ENCODE results near the gene CDS1. TPM values are rescaled to one million over a fixed set of nuclear protein-coding genes. Genes with fewer than 3 reads are reported as not detected.
"Not testable (repeated sequence)": the region's sequence is repeated elsewhere in the genome, so short reads cannot be mapped to it uniquely, and the experiment has no call there.

Gene CDS1
- total RNA-seq, 2 experiments from 2014 or later, result 0.89 to 1.3 TPM

DNA sequence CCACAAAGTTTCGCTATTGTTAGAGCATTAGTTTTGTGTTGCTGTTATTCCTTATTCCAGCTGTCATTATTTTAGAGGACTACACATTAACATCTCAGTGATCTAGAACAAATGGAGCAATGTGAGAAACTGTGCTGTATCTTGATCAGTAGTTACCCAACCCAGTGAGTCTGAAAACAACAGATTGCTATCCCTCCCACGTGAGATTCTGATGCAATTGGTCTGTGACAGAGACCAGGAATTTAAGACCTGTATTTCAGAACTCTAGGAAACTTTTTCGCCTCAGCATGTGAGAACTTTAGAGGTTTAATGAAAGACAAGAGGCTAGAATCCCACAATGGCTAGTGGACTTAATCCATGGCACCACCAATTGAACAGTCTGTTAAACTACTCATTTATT lies 35.7 kb upstream of the CDS1 start:
- H3K27me3 Mint-ChIP-seq, result peaks cover 35% of the 10 kb centered on the region
- no peak for DNase-seq
- no peak overlapping the region for H3K4me3 ChIP-seq (ENCODE audit: low read length)
- TF ChIP-seq, protein P1, sequence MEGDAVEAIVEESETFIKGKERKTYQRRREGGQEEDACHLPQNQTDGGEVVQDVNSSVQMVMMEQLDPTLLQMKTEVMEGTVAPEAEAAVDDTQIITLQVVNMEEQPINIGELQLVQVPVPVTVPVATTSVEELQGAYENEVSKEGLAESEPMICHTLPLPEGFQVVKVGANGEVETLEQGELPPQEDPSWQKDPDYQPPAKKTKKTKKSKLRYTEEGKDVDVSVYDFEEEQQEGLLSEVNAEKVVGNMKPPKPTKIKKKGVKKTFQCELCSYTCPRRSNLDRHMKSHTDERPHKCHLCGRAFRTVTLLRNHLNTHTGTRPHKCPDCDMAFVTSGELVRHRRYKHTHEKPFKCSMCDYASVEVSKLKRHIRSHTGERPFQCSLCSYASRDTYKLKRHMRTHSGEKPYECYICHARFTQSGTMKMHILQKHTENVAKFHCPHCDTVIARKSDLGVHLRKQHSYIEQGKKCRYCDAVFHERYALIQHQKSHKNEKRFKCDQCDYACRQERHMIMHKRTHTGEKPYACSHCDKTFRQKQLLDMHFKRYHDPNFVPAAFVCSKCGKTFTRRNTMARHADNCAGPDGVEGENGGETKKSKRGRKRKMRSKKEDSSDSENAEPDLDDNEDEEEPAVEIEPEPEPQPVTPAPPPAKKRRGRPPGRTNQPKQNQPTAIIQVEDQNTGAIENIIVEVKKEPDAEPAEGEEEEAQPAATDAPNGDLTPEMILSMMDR (IDR thresholded peaks at IDR 0.05), result no peak
- H3K36me3 ChIP-seq (ENCODE audit: insufficient read depth, low read length), result no peaks in the 10 kb centered on the region
- peaks cover 0 to 4% of the 10 kb centered on the region in 2 experiments for H3K9me3 ChIP-seq (ENCODE audit: control insufficient read depth in 1 of 2, insufficient read depth in 1 of 2, low read length in 2 of 2)
- POLR2A ChIA-PET, result no interaction called here
- H3K4me1 ChIP-seq (ENCODE audit: insufficient read depth, low read length), result no peaks in the 10 kb centered on the region
- ATAC-seq (ENCODE audit: poor library complexity), result no peak
- CTCF ChIA-PET, result no interaction called here
- H3K27ac ChIP-seq (ENCODE audit: low read depth in 1 of 2, low read length in 2 of 2), result no peak overlapping the region
- H3K27ac Mint-ChIP-seq, result no peak overlapping the region
- no peak overlapping the region for H3K4me3 Mint-ChIP-seq
- H3K36me3 Mint-ChIP-seq (ENCODE audit: low read depth), result no peaks in the 10 kb centered on the region
- H3K27me3 ChIP-seq (ENCODE audit: control insufficient read depth in 1 of 2, insufficient read depth in 2 of 2, low read length in 2 of 2), result peaks cover 0 to 4% of the 10 kb centered on the region in 2 experiments
- H3K9me3 Mint-ChIP-seq, result no peaks in the 10 kb centered on the region
- intact Hi-C loops (cut with DNase I, micrococcal nuclease), result no loop called here
- no peaks in the 10 kb centered on the region for H3K4me1 Mint-ChIP-seq (ENCODE audit: low read depth)

DNA sequence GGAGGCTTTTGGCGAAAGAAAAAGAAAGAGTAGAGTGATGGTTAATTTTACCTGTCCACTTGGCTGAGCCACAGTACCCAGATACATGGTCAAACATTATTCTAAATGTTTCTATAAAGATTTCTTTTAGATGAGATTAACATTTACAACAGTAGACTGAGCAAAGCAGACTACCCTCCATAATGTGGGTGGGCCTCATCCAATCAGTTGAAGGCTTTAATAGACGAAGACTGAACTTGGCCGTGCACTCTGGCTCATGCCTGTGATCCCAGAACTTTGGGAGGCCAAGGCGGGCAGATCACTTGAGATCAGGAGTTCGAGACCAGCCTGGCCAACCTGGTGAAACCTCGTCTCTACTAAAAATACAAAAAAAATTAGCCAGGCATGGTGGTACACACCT lies 33.7 kb upstream of the CDS1 start:
- H3K9me3 ChIP-seq (ENCODE audit: control insufficient read depth in 1 of 2, insufficient read depth in 1 of 2, low read length in 2 of 2); H3K36me3 Mint-ChIP-seq (ENCODE audit: low read depth); DNase-seq; POLR2A ChIA-PET; H3K27ac Mint-ChIP-seq; intact Hi-C loops (cut with DNase I, micrococcal nuclease); H3K27ac ChIP-seq (ENCODE audit: low read depth in 1 of 2, low read length in 2 of 2); ATAC-seq (ENCODE audit: poor library complexity); H3K4me3 Mint-ChIP-seq; H3K4me1 Mint-ChIP-seq (ENCODE audit: low read depth); H3K36me3 ChIP-seq (ENCODE audit: insufficient read depth, low read length); H3K4me1 ChIP-seq (ENCODE audit: insufficient read depth, low read length); H3K9me3 Mint-ChIP-seq; H3K27me3 ChIP-seq (ENCODE audit: control insufficient read depth in 1 of 2, insufficient read depth in 2 of 2, low read length in 2 of 2); H3K4me3 ChIP-seq (ENCODE audit: low read length); CTCF ChIA-PET: not testable (repeated sequence)
- peaks cover 29% of the 10 kb centered on the region for H3K27me3 Mint-ChIP-seq

DNA sequence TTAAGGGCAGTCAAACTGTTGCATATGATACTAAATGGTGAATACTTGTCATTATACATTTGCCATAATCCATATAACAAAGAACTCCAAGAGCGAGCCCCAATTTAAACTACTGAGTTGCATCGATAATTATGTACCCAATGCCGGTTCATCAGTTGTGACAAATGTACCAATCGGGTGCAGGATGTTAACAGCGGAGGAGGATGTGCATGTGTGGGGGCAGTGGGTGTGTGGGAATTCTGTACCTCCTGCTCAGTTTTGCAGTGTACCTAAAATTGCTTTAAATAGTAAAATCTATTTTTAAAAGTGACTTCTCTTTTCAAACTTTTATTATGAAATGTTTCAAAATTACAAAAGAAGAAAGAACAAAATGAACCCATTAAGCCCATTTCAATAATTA lies 20.8 kb upstream of the CDS1 start:
- H3K27ac ChIP-seq (ENCODE audit: low read depth in 1 of 2, low read length in 2 of 2), result no peak overlapping the region
- no peaks in the 10 kb centered on the region for H3K36me3 ChIP-seq (ENCODE audit: insufficient read depth, low read length)
- H3K9me3 ChIP-seq (ENCODE audit: control insufficient read depth in 1 of 2, insufficient read depth in 1 of 2, low read length in 2 of 2), result no peaks in the 10 kb centered on the region
- Mint-ChIP-seq H3K4me1 (ENCODE audit: low read depth) (no peaks in the 10 kb centered on the region), H3K4me3 (no peak overlapping the region), H3K27me3 (peaks cover 39% of the 10 kb centered on the region), H3K36me3 (ENCODE audit: low read depth) (no peaks in the 10 kb centered on the region), H3K9me3 (no peaks in the 10 kb centered on the region), H3K27ac (no peak overlapping the region)
- no peak for DNase-seq
- POLR2A ChIA-PET, result no interaction called here
- H3K4me1 ChIP-seq (ENCODE audit: insufficient read depth, low read length), result no peaks in the 10 kb centered on the region
- intact Hi-C loops (cut with DNase I, micrococcal nuclease), result no loop called here
- CTCF ChIA-PET, result no interaction called here
- no peaks in the 10 kb centered on the region for H3K27me3 ChIP-seq (ENCODE audit: control insufficient read depth in 1 of 2, insufficient read depth in 2 of 2, low read length in 2 of 2)
- TF ChIP-seq, protein P1 (IDR thresholded peaks at IDR 0.05), result no peak
- ATAC-seq (ENCODE audit: poor library complexity), result no peak
- H3K4me3 ChIP-seq (ENCODE audit: low read length), result no peak overlapping the region

DNA sequence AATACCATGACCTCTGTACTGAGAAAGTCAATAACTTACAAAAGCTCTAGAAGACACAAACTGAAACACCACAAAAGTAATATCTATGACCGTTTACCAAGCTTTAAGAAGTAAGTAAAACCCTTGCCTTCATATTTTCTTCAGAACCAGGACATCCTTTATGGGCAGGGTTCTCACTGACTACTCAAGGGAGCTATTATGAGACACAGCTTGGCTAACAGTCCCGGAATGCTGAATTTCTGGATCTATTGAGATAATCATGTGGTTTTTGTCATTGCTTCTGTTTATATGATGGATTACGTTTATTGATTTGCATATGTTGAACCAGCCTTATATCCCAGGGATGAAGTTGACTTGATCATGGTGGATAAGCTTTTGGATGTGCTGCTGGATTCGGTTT lies 19.9 kb upstream of the CDS1 start:
- Histone ChIP-seq H3K4me3 (ENCODE audit: low read length) (no peak overlapping the region), H3K27ac (ENCODE audit: low read depth in 1 of 2, low read length in 2 of 2) (no peak overlapping the region), H3K9me3 (ENCODE audit: control insufficient read depth in 1 of 2, insufficient read depth in 1 of 2, low read length in 2 of 2) (no peaks in the 10 kb centered on the region), H3K27me3 (ENCODE audit: control insufficient read depth in 1 of 2, insufficient read depth in 2 of 2, low read length in 2 of 2) (no peaks in the 10 kb centered on the region), H3K36me3 (ENCODE audit: insufficient read depth, low read length) (no peaks in the 10 kb centered on the region), H3K4me1 (ENCODE audit: insufficient read depth, low read length) (no peaks in the 10 kb centered on the region)
- Mint-ChIP-seq H3K4me3 (no peak overlapping the region), H3K9me3 (no peaks in the 10 kb centered on the region), H3K27me3 (peaks cover 47% of the 10 kb centered on the region), H3K36me3 (ENCODE audit: low read depth) (no peaks in the 10 kb centered on the region), H3K4me1 (ENCODE audit: low read depth) (no peaks in the 10 kb centered on the region), H3K27ac (no peak overlapping the region)
- TF ChIP-seq, protein P1 (IDR thresholded peaks at IDR 0.05), result no peak
- POLR2A ChIA-PET, result no interaction called here
- intact Hi-C loops (cut with DNase I, micrococcal nuclease), result no loop called here
- no peak for DNase-seq
- no peak for ATAC-seq (ENCODE audit: poor library complexity)
- CTCF ChIA-PET, result no interaction called here
